ENCODE data around the gene GBP3.

Gene GBP3

DNA sequence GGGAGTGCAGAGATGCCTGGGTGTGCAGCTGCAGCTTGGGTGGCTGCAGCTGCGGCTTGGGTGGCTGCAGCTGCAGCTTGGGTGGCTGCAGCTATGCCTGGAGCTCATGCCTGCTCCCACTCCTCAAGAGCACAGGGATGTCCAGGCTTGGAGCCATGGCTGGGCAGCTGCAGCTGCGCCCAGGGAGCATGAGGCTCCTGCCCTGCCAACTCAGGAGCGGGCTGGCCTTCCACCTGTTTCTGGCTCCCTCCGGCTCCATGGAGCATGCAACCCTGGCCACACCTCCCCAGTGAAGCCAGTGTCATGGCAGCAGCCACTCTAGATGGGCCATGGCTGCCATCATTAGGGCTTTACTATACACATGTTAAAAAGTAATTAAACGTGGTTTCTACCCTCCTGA, 21.3 kb upstream of the GBP3 start:
- Histone ChIP-seq H3K79me2 (ENCODE audit: insufficient read depth, low read length) (no peaks in the 10 kb centered on the region), H3K27ac (ENCODE audit: low read depth, low read length, poor library complexity, severe bottlenecking) (no peak overlapping the region), H3K9ac (ENCODE audit: low read length) (no peak overlapping the region), H3K36me3 (ENCODE audit: insufficient read depth, low read length) (no peaks in the 10 kb centered on the region), H3K4me2 (ENCODE audit: low read length) (no peak overlapping the region), H3K4me3 (ENCODE audit: low read depth, low read length, poor library complexity, severe bottlenecking) (no peak overlapping the region), H3K9me3 (ENCODE audit: low read length) (no peaks in the 10 kb centered on the region), H2AFZ (ENCODE audit: low read length) (no peak overlapping the region), H3K27me3 (ENCODE audit: insufficient read depth, low read length) (no peaks in the 10 kb centered on the region), H4K20me1 (ENCODE audit: insufficient read depth, low read length) (no peaks in the 10 kb centered on the region), H3F3A (ENCODE audit: insufficient read depth, low read length) (no peaks in the 10 kb centered on the region), H3K4me1 (ENCODE audit: insufficient read depth, low read length, severe bottlenecking) (no peaks in the 10 kb centered on the region), H3K9me2 (ENCODE audit: low read depth, low read length) (no peaks in the 10 kb centered on the region)
- TF ChIP-seq, protein P1, sequence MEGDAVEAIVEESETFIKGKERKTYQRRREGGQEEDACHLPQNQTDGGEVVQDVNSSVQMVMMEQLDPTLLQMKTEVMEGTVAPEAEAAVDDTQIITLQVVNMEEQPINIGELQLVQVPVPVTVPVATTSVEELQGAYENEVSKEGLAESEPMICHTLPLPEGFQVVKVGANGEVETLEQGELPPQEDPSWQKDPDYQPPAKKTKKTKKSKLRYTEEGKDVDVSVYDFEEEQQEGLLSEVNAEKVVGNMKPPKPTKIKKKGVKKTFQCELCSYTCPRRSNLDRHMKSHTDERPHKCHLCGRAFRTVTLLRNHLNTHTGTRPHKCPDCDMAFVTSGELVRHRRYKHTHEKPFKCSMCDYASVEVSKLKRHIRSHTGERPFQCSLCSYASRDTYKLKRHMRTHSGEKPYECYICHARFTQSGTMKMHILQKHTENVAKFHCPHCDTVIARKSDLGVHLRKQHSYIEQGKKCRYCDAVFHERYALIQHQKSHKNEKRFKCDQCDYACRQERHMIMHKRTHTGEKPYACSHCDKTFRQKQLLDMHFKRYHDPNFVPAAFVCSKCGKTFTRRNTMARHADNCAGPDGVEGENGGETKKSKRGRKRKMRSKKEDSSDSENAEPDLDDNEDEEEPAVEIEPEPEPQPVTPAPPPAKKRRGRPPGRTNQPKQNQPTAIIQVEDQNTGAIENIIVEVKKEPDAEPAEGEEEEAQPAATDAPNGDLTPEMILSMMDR (IDR thresholded peaks at IDR 0.05; ENCODE audit: low read length), result no peak
- no peak for TF ChIP-seq EZH2 (IDR thresholded peaks at IDR 0.05; ENCODE audit: borderline replicate concordance, low read length)

DNA sequence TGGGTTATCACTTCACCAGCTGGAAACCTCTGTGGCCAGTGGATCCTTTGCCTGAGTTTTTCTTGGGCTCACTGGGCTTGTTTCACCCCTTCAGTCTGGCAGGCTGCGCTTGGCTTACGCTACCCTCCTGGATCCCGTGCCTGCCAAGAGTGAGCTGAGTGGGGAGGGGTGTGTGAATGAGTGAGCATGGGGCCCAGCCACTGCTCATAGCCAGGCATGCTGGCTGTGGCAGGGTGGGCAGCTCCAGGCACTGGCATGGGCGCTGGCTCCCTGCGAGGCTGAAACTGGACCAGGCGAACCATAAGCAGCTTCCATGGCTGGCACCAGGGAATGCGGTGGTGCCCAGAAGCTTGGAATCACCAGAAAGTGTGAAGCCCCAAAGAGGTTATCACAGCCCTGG, 19.8 kb upstream of the GBP3 start:
- no peaks in the 10 kb centered on the region for H3K36me3 ChIP-seq (ENCODE audit: insufficient read depth, low read length)
- H3K79me2 ChIP-seq (ENCODE audit: insufficient read depth, low read length), result no peaks in the 10 kb centered on the region
- H3K9ac ChIP-seq (ENCODE audit: low read length), result no peak overlapping the region
- no peak overlapping the region for H3K4me3 ChIP-seq (ENCODE audit: low read depth, low read length, poor library complexity, severe bottlenecking)
- no peaks in the 10 kb centered on the region for H3K9me3 ChIP-seq (ENCODE audit: low read length)
- no peak overlapping the region for H2AFZ ChIP-seq (ENCODE audit: low read length)
- H4K20me1 ChIP-seq (ENCODE audit: insufficient read depth, low read length), result no peaks in the 10 kb centered on the region
- no peaks in the 10 kb centered on the region for H3K4me1 ChIP-seq (ENCODE audit: insufficient read depth, low read length, severe bottlenecking)
- no peak overlapping the region for H3K27ac ChIP-seq (ENCODE audit: low read depth, low read length, poor library complexity, severe bottlenecking)
- H3K4me2 ChIP-seq (ENCODE audit: low read length), result no peak overlapping the region
- H3K27me3 ChIP-seq (ENCODE audit: insufficient read depth, low read length), result no peaks in the 10 kb centered on the region
- no peaks in the 10 kb centered on the region for H3K9me2 ChIP-seq (ENCODE audit: low read depth, low read length)
- TF ChIP-seq, protein P1 (IDR thresholded peaks at IDR 0.05; ENCODE audit: low read length), result no peak
- no peak for TF ChIP-seq EZH2 (IDR thresholded peaks at IDR 0.05; ENCODE audit: borderline replicate concordance, low read length)
- no peaks in the 10 kb centered on the region for H3F3A ChIP-seq (ENCODE audit: insufficient read depth, low read length)

DNA sequence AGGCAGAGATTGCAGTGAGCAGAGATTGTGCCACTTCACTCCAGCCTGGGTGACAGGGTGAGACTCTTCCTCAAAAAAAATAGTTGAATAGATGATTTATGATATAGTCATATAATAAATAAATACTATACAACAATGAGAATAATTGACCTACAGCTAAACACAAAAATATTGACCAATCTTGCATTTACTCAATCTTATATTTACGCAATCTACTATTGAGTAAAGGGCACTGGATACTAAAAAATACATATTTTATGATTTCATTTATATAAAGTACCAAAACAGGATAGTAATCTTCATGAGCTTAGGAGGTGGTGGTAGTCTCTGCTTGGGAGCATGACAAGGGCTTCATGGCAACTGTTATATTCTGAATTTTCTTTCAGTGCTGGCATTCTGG, 19.1 kb upstream of the GBP3 start:
- Histone ChIP-seq H2AFZ (ENCODE audit: low read length) (no peak overlapping the region), H3K27me3 (ENCODE audit: insufficient read depth, low read length) (no peaks in the 10 kb centered on the region), H3K4me3 (ENCODE audit: low read depth, low read length, poor library complexity, severe bottlenecking) (no peak overlapping the region), H3K4me1 (ENCODE audit: insufficient read depth, low read length, severe bottlenecking) (no peaks in the 10 kb centered on the region), H3K9me3 (ENCODE audit: low read length) (no peaks in the 10 kb centered on the region), H3K4me2 (ENCODE audit: low read length) (no peak overlapping the region), H3K79me2 (ENCODE audit: insufficient read depth, low read length) (no peaks in the 10 kb centered on the region), H3K9me2 (ENCODE audit: low read depth, low read length) (no peaks in the 10 kb centered on the region), H4K20me1 (ENCODE audit: insufficient read depth, low read length) (no peaks in the 10 kb centered on the region), H3K36me3 (ENCODE audit: insufficient read depth, low read length) (no peaks in the 10 kb centered on the region), H3K9ac (ENCODE audit: low read length) (no peak overlapping the region), H3K27ac (ENCODE audit: low read depth, low read length, poor library complexity, severe bottlenecking) (no peak overlapping the region), H3F3A (ENCODE audit: insufficient read depth, low read length) (no peaks in the 10 kb centered on the region)
- TF ChIP-seq, protein P1 (IDR thresholded peaks at IDR 0.05; ENCODE audit: low read length), result no peak
- no peak for TF ChIP-seq EZH2 (IDR thresholded peaks at IDR 0.05; ENCODE audit: borderline replicate concordance, low read length)

Data from OCI-LY1 (cell line).